SU-DHL-6 (cell line): ENCODE data around the gene TRIM63.

Experiments used
- CTCF ChIP-seq: fragments of 200-600 bp; sonication (generic); IDR thresholded peaks from one replicate; pipeline ENCODE4 v1.5.1; 2017; ENCODE audit warnings: antibody characterized with exemption, mild to moderate bottlenecking, low read length, moderate library complexity; ENCODE audit not compliant: insufficient read depth, poor library complexity, severe bottlenecking
- EZH2phosphoT487 ChIP-seq: fragments of 200-600 bp; sonication (generic), shearing (Covaris generic); conservative IDR thresholded peaks from 2 replicates; pipeline ENCODE4 v1.6.1; 2018; ENCODE audit warnings: mild to moderate bottlenecking, antibody characterized with exemption, low read length, moderate library complexity, mixed read lengths

- TF ChIP-seq CTCF: no peak
- TF ChIP-seq EZH2phosphoT487: no peak
Observed at GRCh38 chr1:26041978-26042377, 25.5 kb downstream of the TRIM63 start.
